Adrenal gland (tissue), 12 donors: Measurements from ENCODE around the gene GMFB. TPM values are rescaled to one million over a fixed set of nuclear protein-coding genes. Genes with fewer than 3 reads are reported as not detected.
"Not testable (repeated sequence)": the region's sequence is repeated elsewhere in the genome, so short reads cannot be mapped to it uniquely, and the experiment has no call there.

Experiments
- DNase-seq, 7 donors: peaks; one replicate each; pipeline ENCODE4 v3.0.0-alpha.2; 2019 to 2020
- H3K27ac ChIP-seq, 5 donors: fragments of 200-600 bp; sonication (generic) in 4 of 5; 1 replicate in 3 of 5; 2 replicates in 2 of 5; pipeline versions ENCODE4 v1.5.1 to v1.8.0; 2016 to 2020; ENCODE audit warnings: mild to moderate bottlenecking in 1 of 5
- H3K27me3 ChIP-seq: fragments of 200-600 bp; 2 replicates; pipeline ENCODE4 v1.8.0; 2021
- H3K36me3 ChIP-seq, 2 donors: fragments of 200-600 bp; replicated peaks in 1 of 2; 1 replicate in 1 of 2; 2 replicates in 1 of 2; pipeline versions ENCODE4 v1.5.1 to v1.8.0; 2018 to 2022
- H3K4me1 ChIP-seq, 2 donors: fragments of 200-600 bp; replicated peaks in 1 of 2; 1 replicate in 1 of 2; 2 replicates in 1 of 2; pipeline versions ENCODE4 v1.5.1 to v1.8.0; 2018 to 2021
- H3K4me3 ChIP-seq, 4 donors: fragments of 200-600 bp; sonication (generic) in 3 of 4; one replicate each; pipeline ENCODE4 v1.5.1; 2016 to 2018
- H3K9me3 ChIP-seq, 3 donors: fragments of 200-600 bp; sonication (generic) in 1 of 3; replicated peaks in 1 of 3; 1 replicate in 2 of 3; 2 replicates in 1 of 3; pipeline versions ENCODE4 v1.5.1 to v1.8.0; 2016 to 2021
- CTCF ChIP-seq, 6 experiments: fragments of 450-650 bp in 4 of 6; fragments of 200-600 bp in 2 of 6; sonication (generic) in 1 of 6; IDR thresholded peaks; 1 replicate in 5 of 6; 2 replicates in 1 of 6; pipeline versions ENCODE4 v1.5.1 to v1.8.0; 2016 to 2021; ENCODE audit warnings: antibody characterized with exemption in 6 of 6, mild to moderate bottlenecking in 2 of 6, moderate library complexity in 1 of 6
- POLR2A ChIP-seq, 2 donors: fragments of 450-650 bp; IDR thresholded peaks; one replicate each; pipeline ENCODE4 v1.6.1; 2017; ENCODE audit warnings: antibody characterized with exemption in 2 of 2, mild to moderate bottlenecking in 2 of 2, moderate library complexity in 1 of 2
- WGBS, 4 donors: extraction: QIAGEN DNeasy Blood & Tissue Kit in 2 of 4; methylation state at CpG; one replicate each; pipeline versions ENCODE4 v1.1.5 to v1.1.7; 2013 to 2017; 5-methylcytosine and 5-hydroxymethylcytosine counted together
- intact Hi-C, 2 donors: fragments of 100-400 bp; cut with DNase I; formaldehyde crosslinking; loops; one replicate each; pipeline versions ENCODE4 v1.14.1 to v1.15.0; 2022 to 2023
- polyA plus RNA-seq, 3 donors: library from polyadenylated mRNA; stranded (reverse); fragments of 200-250 nt in 2 of 3; fragments of 350-450 nt in 1 of 3; fragmentation: Illumina TruSeq in 1 of 3; extraction: RNeasy Lipid Tissue Mini Kit (QIAGEN cat#74804) in 1 of 3; gene quantifications; one replicate each; pipeline ENCODE4 v1.2.3, GENCODE V29; 2013 to 2014
- total RNA-seq, 9 donors: library from RNA; depleted of rRNA in 4 of 9; stranded (reverse); fragments of >200 nt in 4 of 9; fragments of 120-200 nt in 1 of 9; fragmentation: NEBNext Ultra II Directional in 1 of 9; extraction: Animal tissue kit (Norgen Biotek cat#: 25700) in 1 of 9; gene quantifications; one replicate each; pipeline versions ENCODE4 v1.1.0 to v1.2.4, GENCODE V29; 2013 to 2023
- donor health status: healthy with polysubstance abuse.
- donor health status: Bipolar disorder and iron deficiency.
- donor health status: DM: yes; HTN: yes; CAD: no.
- donor health status: DM: no; HTN: no; CAD: no.
- donor health status: DM: no; HTN: no; CAD: no.
- donor health status: DM: yes; HTN: yes; CAD: no.

The GMFB gene
- total and polyA plus RNA-seq, 12 donors = 8.2 to 66.3 (median 45.5) TPM

GRCh38 chr14:54446161-54446693, 42.6 kb downstream of the GMFB start:
- 31 to 40% (median 38%) methylated on average over 5 of the region's 5 CpGs for WGBS, 4 donors
- no peak overlapping the region for H3K27ac ChIP-seq

GRCh38 chr14:54444681-54445080, 44.1 kb downstream of the GMFB start:
- WGBS, 4 donors = 78 to 85% (median 80%) methylated on average over 7 of the region's 7 CpGs
- Histone ChIP-seq H3K36me3 (no peaks in the 10 kb centered on the region), H3K4me1 (peaks cover 13 to 14% of the 10 kb centered on the region in 2 donors), H3K4me3 (no peak overlapping the region), H3K27ac (no peak overlapping the region), H3K9me3 (no peaks in the 10 kb centered on the region), H3K27me3 (no peaks in the 10 kb centered on the region)
- intact Hi-C loops = no loop called here
- TF ChIP-seq CTCF (IDR thresholded peaks at IDR 0.05) (no peak), POLR2A (IDR thresholded peaks at IDR 0.05) (no peak)
- no peak for DNase-seq

More at GRCh38 chr14:54446161-54446693, 42.6 kb downstream of the GMFB start:
- Histone ChIP-seq H3K4me1 (peaks cover 4 to 6% of the 10 kb centered on the region in 2 donors), H3K27me3 (no peaks in the 10 kb centered on the region), H3K4me3 (no peak overlapping the region), H3K9me3 (no peaks in the 10 kb centered on the region), H3K36me3 (no peaks in the 10 kb centered on the region)
- TF ChIP-seq POLR2A (IDR thresholded peaks at IDR 0.05) = no peak
- no peak for TF ChIP-seq CTCF (IDR thresholded peaks at IDR 0.05)
- DNase-seq = no peak
- intact Hi-C loops = no loop called here

- H3K27ac ChIP-seq = no peak overlapping the region
- H3K4me3 ChIP-seq = no peak overlapping the region
- intact Hi-C loops = no loop called here
- DNase-seq = no peak
- H3K27me3 ChIP-seq = no peaks in the 10 kb centered on the region
- no peak for TF ChIP-seq CTCF (IDR thresholded peaks at IDR 0.05)
- TF ChIP-seq POLR2A (IDR thresholded peaks at IDR 0.05) = no peak
- 85 to 94% (median 89%) methylated on average over 17 to 18 of the region's 18 CpGs for WGBS, 4 donors
- H3K4me1 ChIP-seq = peaks cover 13 to 15% of the 10 kb centered on the region in 2 donors
- H3K9me3 ChIP-seq = no peaks in the 10 kb centered on the region
- H3K36me3 ChIP-seq = no peaks in the 10 kb centered on the region
Measured at GRCh38 chr14:54443981-54444380, 44.8 kb downstream of the GMFB start.

- WGBS, 4 donors = 86 to 96% (median 91%) methylated on average over 13 to 19 of the region's 23 CpGs
- intact Hi-C loops, H3K27ac ChIP-seq, H3K36me3 ChIP-seq, H3K27me3 ChIP-seq, H3K9me3 ChIP-seq, DNase-seq, H3K4me3 ChIP-seq: not testable (repeated sequence)
- H3K4me1 ChIP-seq = peaks cover 13 to 15% of the 10 kb centered on the region in 2 donors
Measured at GRCh38 chr14:54442961-54443360, 45.8 kb downstream of the GMFB start.
